Glutamatergic neuron (in vitro differentiated cells): ENCODE data around the gene TTC39C. TPM values are rescaled to one million over a fixed set of nuclear protein-coding genes. Genes with fewer than 3 reads are reported as not detected.

Experiments used
- DNase-seq: peaks from one replicate; pipeline ENCODE4 v3.0.0; 2022
- H3K27ac Mint-ChIP-seq: one replicate; pipeline ENCODE4 v1.8.0; 2020; ENCODE audit warnings: mild to moderate bottlenecking, mixed read lengths, inconsistent platforms; ENCODE audit not compliant: unreplicated experiment
- H3K27me3 Mint-ChIP-seq: one replicate; pipeline ENCODE4 v1.8.0; 2020; ENCODE audit warnings: mild to moderate bottlenecking, moderate library complexity, mixed read lengths, inconsistent platforms; ENCODE audit not compliant: unreplicated experiment
- H3K36me3 Mint-ChIP-seq: one replicate; pipeline ENCODE4 v1.8.0; 2020; ENCODE audit warnings: mild to moderate bottlenecking, mixed read lengths, inconsistent platforms; ENCODE audit not compliant: unreplicated experiment
- H3K4me1 Mint-ChIP-seq: one replicate; pipeline ENCODE4 v1.8.0; 2020; ENCODE audit warnings: mild to moderate bottlenecking, low read depth, mixed read lengths, inconsistent platforms; ENCODE audit not compliant: unreplicated experiment
- H3K4me3 Mint-ChIP-seq: one replicate; pipeline ENCODE4 v1.8.0; 2020; ENCODE audit warnings: mild to moderate bottlenecking, mixed read lengths, inconsistent platforms; ENCODE audit not compliant: unreplicated experiment
- H3K9me3 Mint-ChIP-seq: one replicate; pipeline ENCODE4 v1.8.0; 2020; ENCODE audit warnings: mild to moderate bottlenecking, moderate library complexity, mixed read lengths, inconsistent platforms; ENCODE audit not compliant: unreplicated experiment
- long read RNA-seq: library from polyadenylated mRNA; unstranded; transcript quantifications from one replicate; pipeline ENCODE4 v2.0.0, GENCODE V29; 2020; ENCODE audit not compliant: unreplicated experiment
- total RNA-seq: library from RNA; stranded (reverse); fragmentation: NEBNext Ultra II Directional; extraction: Animal tissue kit (Norgen Biotek cat#: 25700); gene quantifications from one replicate; pipeline ENCODE4 v1.2.1, GENCODE V29; 2021; ENCODE audit not compliant: unreplicated experiment
- TF ChIP-seq, protein P1 (sequence below): fragments of 200-600 bp; sonication (generic); IDR thresholded peaks from one replicate; pipeline ENCODE4 v1.5.0; 2021; ENCODE audit not compliant: partially characterized antibody, unreplicated experiment

The TTC39C gene
- total RNA-seq: 29.2 TPM
- long read RNA-seq, partial matches to known transcripts: 0 of 9 reads
- long read RNA-seq, other reads (novel, unspliced or antisense): 4 of 9 reads

DNA sequence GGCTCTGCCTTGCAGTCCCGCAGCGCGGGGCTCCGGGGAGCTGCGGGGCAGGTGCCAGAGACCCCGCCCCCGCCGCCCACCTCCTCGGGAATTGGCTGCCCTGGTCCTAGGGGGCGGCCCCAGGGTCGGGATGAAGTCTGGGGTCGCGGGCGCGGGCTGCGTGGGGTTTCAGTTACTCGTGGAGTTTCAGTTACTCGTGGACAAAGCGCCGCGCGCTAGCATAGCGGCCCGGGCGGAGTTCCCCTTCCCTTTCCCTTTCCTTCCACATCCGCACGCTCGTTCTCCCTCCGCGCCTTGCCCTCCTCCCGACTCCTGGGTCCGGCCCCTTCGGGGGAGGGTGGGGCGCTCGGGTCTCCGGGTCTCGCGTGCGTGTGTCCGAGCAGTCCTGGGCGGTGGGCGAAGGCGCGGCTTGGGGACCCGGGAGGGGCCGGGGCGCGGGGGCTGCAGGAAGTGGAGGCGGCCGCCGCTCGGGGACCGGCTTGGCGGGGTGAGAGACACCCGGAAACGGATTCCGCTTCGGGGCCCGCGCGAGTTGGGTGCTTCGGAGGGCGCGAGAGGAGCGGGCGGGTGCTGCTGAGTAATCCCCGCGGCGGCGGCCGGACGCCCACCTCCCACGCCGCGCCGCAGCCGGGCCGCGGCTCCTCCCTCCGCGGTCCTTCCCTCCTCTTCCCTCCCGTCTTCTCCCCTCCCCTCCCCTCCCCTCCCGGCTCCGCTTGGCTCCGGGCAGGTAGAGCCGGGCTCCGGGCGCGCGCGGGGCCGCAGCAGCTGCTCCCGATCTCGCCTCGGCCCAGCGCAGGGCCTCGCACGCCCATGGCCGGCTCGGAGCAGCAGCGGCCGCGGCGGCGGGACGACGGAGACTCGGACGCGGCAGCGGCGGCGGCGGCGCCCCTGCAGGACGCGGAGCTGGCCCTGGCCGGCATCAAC is at the start of gene TTC39C:
Gene TTC39C, plus strand, starts transcription at position 693 of the 924 bp plus-strand sequence. Its CDS starts 118 bp downstream, at position 811.
- Mint-ChIP-seq H3K27me3 (peaks cover 2% of the 10 kb centered on the region), H3K4me3 (peak within 1 kb of the TSS; percentile 95), H3K4me1 (peaks cover 18% of the 10 kb centered on the region), H3K27ac (peak within 1 kb of the TSS; percentile 91), H3K36me3 (no peaks in the 10 kb centered on the region), H3K9me3 (peaks cover 5% of the 10 kb centered on the region)
- TF ChIP-seq, protein P1, sequence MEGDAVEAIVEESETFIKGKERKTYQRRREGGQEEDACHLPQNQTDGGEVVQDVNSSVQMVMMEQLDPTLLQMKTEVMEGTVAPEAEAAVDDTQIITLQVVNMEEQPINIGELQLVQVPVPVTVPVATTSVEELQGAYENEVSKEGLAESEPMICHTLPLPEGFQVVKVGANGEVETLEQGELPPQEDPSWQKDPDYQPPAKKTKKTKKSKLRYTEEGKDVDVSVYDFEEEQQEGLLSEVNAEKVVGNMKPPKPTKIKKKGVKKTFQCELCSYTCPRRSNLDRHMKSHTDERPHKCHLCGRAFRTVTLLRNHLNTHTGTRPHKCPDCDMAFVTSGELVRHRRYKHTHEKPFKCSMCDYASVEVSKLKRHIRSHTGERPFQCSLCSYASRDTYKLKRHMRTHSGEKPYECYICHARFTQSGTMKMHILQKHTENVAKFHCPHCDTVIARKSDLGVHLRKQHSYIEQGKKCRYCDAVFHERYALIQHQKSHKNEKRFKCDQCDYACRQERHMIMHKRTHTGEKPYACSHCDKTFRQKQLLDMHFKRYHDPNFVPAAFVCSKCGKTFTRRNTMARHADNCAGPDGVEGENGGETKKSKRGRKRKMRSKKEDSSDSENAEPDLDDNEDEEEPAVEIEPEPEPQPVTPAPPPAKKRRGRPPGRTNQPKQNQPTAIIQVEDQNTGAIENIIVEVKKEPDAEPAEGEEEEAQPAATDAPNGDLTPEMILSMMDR: no peak
- DNase-seq: peak; percentile 71

GRCh38 chr18:23966909-23967308 is 47.6 kb upstream of the TTC39C start:
- no peaks in the 10 kb centered on the region for H3K36me3 Mint-ChIP-seq
- no peak overlapping the region for H3K27ac Mint-ChIP-seq
- TF ChIP-seq, protein P1: no peak
- no peak overlapping the region for H3K4me3 Mint-ChIP-seq
- H3K9me3 Mint-ChIP-seq: peaks cover 2% of the 10 kb centered on the region
- H3K4me1 Mint-ChIP-seq: peaks cover 12% of the 10 kb centered on the region
- DNase-seq: no peak
- peaks cover 5% of the 10 kb centered on the region for H3K27me3 Mint-ChIP-seq

DNA sequence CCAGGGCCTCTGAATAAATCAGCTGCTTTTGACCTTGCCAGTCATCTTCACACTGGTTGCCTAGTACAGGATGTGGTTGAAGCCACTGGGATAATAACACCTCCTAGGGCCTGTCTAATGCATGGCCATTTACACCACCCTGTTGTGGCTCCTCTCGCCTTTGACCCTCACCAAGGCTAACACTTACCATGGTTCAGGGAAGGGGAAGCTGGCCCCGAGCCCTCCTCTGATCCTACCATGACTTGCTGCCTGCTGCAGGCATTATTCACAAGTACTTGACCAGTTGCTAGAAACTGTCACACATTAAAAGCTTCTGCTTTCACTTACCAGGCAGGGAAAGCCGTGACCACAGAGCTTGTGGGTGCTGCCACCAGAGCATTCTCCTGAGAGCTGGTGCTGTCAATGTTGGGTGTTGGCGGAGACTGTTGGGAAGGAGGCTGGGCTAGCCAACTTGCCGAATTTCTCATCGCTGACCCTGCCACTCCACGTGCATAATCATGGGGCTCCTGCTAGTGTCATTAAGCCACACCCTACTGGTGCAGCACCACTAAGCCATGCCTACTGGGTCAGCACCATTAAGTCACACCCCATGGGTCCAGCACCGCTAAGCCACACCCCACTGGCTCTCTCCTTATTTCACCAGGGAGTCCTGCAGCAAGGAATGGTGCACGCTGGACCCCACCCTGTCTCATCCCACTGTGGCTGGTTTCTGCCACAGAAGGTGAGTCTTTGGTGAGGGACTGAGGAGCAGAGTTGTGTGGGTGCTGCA is 47.0 kb upstream of the TTC39C start:
- H3K9me3 Mint-ChIP-seq: peaks cover 2% of the 10 kb centered on the region
- peaks cover 12% of the 10 kb centered on the region for H3K4me1 Mint-ChIP-seq
- peaks cover 5% of the 10 kb centered on the region for H3K27me3 Mint-ChIP-seq
- no peak for DNase-seq
- TF ChIP-seq, protein P1: no peak
- H3K4me3 Mint-ChIP-seq: no peak overlapping the region
- no peaks in the 10 kb centered on the region for H3K36me3 Mint-ChIP-seq
- H3K27ac Mint-ChIP-seq: no peak overlapping the region

GRCh38 chr18:23968638-23969604 is 45.6 kb upstream of the TTC39C start:
- Mint-ChIP-seq H3K27me3 (peaks cover 5% of the 10 kb centered on the region), H3K27ac (no peak overlapping the region), H3K9me3 (peaks cover 2% of the 10 kb centered on the region), H3K4me3 (no peak overlapping the region), H3K4me1 (peaks cover 12% of the 10 kb centered on the region), H3K36me3 (no peaks in the 10 kb centered on the region)
- DNase-seq: no peak
- TF ChIP-seq, protein P1: no peak
